HCEC 1CT (cell line): ENCODE results near the gene URB2.
A peak's percentile ranks its signal among the peaks of the same experiment; 100 is the strongest.
"Not testable (repeated sequence)": the region's sequence is repeated elsewhere in the genome, so short reads cannot be mapped to it uniquely, and the experiment has no call there.

Source experiments
- DNase-seq: peaks from one replicate; pipeline ENCODE4 v3.0.0-alpha.2; 2017

Gene URB2

DNA sequence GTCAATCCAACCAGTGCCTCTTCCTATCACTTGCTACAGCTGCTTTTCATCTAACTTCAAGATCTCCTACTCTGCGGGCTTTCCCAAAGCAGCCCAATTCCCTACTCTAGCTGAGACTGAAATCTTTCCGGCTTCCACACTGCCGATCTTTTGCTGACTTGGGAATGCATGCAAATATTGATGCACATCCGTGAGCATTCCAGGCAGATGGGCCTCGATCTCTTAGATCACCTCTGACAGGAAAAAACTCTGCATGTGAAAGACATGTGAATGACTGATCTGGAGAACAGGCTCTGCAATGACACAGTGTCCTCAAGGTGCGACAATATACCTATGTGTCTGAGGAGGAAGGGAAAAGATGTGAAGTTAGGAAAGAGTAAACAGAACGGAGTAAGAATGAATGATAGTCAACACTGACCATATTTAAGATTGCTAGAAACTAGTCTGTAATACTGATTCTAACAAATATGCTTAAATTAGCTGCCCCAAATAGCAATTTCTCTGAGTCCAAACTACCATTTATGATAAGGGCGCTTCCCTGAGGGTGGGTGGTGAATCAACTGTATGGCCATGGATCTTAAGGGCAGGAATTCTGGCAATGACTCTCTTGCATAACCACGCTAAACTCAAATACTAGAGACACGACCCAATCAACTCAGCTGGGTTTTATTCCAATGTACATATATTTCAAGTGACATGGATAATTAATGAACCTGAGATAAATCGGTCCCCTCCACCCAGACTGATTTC, 8.5 kb upstream of the URB2 start:
- DNase-seq, result no peak

DNA sequence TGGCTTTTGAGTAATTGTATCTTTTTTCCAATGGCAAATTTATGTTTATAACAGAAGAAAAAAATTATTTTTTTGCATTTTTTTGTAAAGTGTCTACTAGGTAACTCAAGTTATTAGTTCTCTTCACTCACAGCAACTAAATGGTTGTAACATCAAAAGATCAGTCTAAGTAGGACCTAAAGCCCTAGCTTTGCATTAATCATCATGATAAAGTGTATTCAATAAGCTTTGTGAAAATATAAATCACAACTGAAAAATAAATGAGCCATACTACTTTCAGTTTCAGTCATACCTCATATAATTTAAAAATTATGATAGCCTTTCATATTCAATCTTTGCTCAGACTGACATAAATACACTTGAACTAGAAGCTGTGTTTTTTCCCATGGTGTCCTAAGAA, 7.0 kb upstream of the URB2 start:
- no peak for DNase-seq

DNA sequence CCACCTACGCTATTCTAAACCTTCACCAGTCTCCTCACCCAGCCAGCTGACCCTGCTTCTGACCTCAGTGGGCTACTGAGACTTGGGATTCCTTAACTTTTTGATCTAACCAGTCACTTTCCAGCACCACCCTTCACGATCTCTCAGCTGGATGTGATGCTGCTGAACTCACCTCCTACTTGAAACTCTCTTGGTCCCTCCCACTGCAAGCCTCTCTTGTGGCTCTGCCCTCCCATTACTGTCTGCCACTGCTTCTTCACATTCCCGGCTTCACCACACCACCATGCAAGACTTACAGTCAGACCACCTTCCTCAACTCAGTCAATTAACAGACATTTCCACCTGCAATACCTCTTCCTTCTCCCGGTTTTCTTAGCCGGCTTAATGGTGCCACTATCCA, 6.4 kb upstream of the URB2 start:
- no peak for DNase-seq

DNA sequence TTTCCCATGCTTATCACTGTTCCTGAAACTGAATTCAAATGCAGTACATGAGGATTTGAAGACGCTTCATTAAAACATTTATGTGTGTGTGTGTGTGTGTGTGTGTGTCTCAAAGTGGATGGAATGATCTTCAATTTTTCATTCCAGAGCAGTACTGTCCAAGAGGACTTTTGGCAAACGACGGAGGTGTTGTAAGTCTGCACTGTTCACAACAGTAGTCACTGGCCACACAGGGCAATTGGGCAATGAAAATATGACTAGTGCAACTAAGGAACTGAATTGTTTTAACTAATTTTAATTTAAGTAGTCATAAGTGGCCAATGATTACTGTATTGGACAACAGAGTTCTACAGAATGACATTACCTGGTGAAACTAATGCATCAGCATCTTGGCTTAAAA, 5.2 kb upstream of the URB2 start:
- peak; percentile 73 for DNase-seq

DNA sequence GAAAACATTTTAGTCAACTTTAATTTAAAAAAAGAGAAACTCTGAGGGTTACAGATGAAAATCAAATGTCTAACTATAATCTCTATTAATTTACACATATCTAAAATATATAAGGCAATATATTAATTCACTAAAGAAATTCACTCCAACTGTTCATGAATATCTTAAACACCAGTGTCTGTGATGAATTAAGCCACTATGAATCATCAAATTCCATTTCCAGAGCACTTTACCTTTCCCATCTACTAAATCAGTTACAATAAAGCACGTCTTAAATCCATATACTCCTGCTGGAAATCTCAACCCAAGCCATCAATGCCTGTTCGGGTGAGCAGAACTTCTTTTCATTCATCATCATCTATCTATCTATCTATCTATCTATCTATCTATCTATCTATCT, 4.4 kb upstream of the URB2 start:
- peak; percentile 12 for DNase-seq

DNA sequence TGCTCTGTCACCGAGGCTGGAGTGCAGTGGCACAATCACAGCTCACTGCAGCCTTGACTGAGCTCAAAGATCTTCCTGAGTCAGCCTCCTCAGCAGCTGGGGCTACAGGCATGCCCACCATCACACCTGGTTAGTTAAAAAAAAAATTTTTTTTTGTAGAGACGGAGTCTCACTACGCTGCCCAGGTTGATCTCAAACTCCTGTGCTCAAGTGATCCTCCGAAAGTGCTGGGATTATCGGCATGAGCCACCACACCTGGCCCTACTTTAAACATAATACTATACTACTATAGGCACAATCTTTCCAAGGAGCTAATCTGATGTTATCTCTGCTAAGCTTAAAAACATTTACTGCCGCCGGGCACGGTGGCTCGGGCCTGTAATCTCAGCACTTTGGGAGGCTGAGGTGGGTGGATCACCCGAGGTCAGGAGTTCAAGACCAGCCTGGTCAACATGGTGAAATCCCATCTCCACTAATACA, 3.4 kb upstream of the URB2 start:
- DNase-seq, result not testable (repeated sequence)

DNA sequence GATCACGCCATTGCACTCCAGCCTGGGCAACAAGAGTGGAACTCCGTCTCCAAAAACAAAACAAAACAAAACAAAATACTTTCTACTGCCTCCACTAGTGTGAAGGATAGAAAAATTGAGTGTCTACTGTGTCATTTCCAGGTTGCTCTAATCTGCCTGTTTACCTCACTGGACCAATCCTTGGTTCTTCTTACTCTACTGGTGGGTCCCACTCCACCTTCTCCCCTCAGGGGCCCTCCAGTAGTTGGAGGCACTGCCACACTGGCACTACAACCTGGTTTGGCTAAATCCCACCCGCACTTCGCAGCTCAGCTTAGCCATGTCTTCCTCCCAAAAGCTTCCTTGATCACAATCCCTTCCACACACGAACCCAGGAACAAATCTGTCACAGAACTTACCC, 2.8 kb upstream of the URB2 start:
- DNase-seq, result no peak

DNA sequence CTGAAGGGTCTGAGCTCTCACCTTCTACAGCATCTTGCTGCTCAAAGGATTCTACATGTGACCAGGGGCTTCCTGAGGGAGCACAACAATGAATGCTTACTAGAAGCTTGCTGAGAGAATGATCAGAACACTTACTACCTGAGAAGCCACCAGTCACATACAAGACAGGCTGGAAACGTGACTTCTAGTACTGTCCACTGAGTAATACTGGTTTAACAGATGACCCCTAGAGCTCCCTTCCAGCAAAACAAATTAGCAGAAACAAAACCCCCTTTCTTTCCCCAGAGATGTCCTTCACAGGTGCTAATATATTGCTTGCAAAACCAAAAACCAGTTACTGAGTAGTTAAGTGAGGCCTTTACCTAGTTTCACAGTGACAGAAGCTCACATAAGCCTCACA, 2.2 kb upstream of the URB2 start:
- no peak for DNase-seq

DNA sequence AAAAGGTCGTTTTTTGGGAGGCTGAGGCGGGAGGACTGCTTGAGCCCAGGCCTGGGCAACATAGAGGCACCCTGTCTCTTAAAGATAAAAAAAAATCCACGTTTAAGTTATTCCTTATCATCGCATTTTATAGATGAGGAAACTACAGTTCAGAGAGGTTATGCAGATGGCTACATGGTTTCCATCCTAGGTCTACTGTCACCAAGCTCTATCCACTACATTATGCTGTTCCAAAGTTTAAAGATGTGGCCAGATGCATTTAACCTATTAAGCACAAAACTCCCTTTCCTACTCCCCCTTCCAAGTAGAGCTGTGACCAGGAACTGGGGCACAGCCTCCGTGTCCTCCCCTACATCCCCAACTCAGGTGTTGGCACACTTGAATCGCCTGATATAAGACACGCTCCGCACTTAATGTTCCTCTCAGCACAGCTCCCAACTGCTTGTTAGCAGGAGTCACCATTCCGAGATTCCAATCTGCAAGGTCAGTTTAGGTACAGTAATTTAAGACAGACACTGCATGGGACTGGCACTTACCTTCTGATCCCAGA, 1.5 kb upstream of the URB2 start:
- no peak for DNase-seq

DNA sequence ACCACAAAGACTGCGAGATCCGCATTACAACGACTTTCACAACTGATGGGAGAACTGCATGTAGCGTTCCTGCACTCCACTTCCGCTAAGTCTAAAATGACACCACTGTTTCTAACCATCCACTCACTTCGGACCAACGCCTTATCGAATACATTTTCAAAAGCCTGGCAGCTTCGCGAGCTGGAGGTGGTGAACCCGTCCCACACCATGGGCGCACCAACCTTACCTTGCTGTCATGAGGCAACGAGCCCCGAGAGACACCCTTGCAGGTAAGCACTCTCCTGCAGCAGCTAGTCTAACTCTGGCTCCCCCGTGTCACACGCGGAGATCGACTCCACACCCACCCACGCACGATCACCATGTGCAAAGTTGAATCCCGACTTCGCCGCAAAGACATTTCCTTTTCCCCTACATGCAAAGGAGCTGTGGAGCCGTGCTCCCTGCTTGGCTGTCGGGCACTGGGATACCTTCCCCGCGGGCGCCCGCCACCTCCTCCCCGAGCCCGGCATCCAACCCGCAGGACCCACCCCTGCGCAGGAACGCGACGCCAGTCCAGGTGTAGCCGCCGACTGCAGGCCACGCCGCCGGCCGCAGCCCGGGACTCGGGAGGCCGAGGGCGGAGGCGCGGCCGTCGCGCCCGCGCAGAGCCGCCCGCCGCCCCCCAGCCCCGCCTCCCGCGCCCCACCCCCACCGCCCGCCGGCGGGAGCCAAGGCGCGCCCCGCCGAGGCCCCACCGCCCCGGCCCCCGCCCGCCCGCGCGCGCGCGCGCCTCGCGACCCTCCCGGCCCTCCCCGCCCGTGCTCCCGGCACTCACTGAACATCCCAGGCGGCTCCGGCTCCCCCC, 754 bp upstream of the URB2 start:
- DNase-seq, result peak; percentile 34

DNA sequence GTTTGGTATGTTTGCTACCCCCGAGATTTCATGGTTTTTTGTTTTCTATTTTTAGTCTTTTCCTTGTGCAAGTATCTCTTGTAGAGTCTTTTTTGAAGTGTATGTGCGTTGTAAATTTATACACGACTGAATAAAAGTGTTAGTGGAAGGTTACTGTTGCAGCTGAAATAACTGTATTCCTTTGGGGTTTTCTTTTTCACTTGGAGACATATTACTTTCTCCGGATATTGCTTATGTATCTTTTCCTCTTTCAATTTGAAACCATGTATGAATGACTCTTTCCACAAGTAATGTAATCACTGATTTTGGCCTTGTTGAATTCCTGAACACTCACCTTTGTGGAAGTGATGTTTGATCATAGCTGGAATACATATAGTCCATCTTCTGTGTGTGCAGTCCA, 956 bp downstream of the URB2 start:
- DNase-seq, result no peak

DNA sequence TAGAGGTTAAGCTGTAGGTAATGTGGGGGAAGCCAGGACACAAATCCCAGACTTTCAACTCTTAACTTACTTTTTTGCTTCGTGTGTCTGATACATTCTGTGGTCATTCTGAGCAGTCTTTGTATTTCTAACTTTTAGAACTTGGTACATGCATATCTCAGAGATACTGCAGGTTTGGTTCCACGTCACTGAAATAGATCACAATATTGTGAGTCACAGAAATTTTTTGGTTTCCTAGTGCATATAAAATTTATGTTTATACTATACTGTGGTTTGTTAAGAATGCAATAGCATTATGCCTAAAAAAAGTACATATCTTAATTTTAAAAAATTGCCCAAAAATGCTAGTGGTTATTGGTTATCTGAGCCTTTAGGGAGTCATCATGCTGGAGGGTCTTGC, 3.2 kb downstream of the URB2 start:
- peak; percentile 67 for DNase-seq

DNA sequence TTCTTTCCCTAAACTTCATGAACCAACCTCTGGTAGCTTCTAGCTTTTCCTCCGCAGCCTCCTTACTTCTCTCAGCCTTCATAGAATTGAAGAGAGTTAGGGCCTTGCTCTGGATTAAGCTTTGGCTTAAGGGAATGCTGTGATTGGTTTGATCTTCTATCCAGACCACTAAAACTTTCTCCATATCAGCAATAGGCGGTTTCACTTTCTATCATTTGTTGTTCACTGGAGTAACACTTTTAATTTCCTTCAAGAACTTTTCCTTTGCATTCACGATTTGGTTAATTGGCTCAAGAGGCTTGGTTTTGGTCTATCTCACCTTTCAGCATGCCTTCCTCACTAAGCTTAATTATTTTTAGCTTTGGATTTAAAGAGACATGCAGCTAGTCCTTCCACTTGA, 5.1 kb downstream of the URB2 start:
- DNase-seq, result no peak

DNA sequence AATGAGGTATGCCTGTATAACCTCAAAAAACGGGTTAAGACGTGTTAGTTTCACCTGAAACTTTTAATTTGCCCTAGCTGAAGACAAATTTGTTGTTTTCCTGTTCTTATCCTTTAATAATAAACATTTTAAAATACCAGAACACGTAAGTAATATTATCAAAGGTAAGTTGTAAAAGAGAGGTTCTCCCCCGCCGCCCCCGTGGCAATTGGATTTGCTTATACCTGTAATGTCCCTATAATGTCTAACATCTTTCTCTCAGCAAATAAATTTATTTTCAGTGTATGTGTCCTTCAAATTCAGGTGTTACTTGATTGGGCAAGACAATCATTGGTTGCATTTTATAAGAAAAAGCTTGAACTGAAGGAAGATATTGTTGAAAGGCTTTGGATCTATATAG, 5.9 kb downstream of the URB2 start:
- DNase-seq, result no peak

DNA sequence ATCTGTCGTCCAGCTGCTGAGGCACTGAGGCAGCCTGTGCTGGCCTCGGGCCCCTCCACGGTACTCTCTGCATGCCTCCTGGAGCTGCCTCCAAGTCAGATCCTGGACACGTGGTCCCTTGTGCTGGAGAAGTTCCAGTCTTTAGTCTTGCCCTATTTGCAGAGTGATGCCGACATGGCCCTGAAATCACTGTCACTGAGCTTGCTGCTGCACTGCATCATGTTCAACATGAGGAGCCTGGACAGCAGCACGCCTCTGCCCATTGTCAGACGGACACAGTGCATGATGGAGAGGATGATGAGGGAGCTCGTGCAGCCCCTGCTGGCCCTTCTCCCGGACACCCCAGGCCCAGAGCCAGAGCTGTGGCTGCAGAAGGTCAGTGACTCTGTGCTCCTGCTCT, 10.0 kb downstream of the URB2 start:
- no peak for DNase-seq

DNA sequence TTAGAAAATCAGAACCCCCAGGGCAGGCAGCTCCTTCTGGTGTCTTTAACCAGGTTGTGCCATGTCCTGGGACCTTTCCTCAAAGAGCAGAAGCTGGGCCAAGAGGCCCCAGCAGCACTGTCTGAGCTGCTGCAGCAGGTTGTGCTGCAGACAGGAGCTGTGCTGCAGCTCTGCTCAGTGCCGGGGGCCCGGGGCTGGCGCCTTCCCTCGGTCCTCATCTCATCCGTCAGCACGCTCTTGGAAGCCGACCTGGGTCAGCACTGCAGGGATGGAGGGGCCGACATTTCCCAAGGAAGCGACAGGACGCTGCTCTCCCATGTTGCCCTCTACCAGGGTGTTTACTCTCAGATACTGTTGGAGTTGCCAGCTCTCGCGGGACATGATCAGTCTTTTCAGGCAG, 11.7 kb downstream of the URB2 start:
- DNase-seq, result no peak

DNA sequence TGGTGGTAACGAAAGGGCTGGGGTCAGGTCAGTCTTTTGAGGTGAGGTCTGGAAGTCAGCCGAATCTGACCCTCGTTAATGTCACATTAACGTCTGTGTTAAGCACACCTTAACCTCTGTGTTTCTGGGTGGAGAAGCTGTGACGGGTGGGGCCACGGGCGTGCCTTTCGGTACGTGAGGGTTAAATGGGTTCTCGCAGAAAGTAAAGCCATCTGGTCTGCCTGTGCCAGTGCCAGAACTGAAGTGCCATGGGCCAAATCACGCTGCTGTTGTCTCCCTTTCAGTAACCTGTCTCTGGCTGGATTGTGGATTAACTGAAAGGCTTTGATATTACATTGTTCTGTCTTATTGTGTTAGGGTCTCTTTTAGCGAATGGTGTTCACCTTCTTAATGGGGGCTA, 14.4 kb downstream of the URB2 start:
- DNase-seq, result no peak

DNA sequence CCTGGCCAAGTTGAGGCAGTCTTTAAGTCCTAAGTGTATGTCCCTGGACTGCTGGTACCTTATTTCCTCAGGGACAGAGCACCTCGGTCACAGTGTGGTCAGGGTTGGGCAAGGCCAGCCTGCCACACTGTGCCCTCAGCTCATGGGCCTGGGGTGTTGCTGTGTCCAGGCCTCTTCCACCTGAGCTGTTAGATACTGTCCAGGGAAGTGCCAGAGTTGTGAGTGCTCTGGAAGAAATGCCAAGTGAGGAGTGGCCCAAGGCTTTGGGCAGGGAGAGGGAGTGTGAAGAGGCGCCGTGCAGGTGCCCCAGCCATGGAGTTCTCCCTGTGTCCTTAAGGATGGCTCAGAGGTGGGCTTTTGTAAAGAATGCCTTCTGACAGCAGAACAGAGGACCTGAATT, 15.3 kb downstream of the URB2 start:
- DNase-seq, result no peak

DNA sequence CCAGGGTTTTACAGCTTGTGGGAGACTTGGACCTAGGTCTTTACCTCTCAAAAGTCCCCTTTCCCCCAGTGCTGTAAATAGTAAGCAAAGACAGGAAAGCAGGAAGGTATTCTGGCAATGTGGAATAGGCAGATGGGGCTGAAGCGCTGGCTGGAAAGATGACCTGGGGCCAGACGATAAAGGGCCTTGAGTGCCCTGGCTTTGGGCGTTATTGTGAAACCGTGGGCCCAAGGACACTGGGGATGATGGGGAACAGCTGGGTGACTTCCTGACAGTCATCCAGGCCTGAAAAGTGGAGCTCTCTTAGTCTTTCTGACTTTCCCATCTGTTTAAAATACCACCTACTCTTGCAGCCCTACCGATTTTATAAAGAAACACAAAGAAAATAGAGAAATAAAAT, 16.3 kb downstream of the URB2 start:
- DNase-seq, result no peak

DNA sequence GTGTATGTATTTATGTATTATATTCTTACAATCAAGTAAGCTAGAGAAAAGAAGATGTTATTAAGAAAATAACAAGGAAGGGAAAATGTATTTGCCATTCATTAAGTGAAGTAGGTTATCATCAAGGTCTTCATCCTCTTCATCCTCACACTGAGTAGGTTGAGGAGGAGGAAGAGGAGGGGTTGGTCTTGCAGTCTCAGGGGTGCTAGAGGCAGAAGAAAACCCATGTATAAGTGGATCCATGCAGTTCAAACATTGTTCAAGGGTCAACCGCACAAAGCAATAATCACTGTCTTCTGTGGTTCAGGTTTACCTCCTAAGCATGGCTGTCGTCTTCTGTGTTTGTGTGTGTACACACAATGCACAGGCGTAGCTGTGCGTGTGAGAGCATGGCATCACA, 16.9 kb downstream of the URB2 start:
- DNase-seq, result no peak

DNA sequence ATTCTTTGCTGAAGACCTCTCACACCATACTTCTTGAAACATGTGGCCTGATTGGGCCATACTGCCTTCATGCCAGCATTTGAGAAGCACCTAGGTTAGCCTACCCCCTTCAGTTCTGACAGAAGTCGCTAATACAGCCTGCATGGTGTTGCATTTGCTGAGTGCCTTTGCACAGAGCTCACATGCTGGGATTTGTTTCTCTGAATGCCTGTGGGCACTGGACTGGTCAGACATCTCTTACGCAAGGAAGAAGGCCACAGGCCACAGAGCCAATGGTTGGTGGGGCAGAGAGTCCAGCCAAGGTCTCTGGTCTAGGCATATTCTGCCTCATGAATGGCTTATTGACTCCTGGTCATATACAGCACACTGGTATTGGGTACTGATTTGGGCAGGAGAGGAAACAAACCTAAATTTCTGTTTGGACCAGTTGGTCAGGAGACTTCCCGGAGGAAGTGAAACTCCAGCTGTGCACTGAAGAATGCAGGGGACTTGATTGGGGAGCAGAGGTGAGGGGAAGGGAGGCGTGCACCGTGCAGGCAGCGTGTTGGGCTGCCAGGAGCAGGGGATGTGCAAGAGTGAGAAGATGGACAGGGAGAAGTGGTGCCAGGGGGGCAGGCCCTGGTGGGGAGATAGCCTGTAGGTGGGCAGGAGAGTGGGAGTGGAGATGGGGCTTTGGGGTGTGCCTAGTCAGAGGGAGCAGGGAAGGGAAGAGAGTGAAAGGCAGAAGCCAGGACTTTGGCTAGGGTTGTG, 18.1 kb downstream of the URB2 start:
- DNase-seq, result no peak

DNA sequence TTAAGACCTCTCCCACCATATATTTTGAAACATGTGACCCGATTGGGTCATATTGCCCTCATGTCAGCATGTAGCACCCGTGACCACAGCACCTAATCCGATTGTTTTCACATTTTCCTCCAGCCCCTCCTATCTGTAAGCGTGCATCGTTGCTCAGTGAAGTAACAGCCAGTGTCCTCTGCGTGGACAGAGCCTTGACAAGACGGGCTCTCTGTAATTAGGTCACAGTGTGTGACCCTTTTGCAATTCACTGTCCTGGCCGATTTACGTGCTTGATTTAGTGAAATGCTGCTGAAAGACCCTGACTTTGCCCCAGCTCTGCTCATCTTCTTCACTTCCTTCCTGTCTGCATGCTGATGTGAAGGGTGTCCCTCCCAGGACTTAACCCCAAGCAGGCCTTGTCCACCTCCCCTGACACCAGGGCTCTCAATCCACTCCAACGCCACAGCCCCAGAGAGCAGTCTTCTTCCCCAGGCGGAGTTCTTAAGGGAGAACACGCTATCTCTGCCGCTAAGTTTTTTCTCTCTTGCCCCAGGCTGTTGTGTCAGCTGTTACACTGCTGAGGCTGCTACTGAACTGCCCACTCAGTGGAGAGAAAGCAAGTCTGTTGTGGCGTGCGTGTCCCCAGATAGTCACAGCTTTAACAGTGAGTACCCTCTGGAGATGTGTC, 19.4 kb downstream of the URB2 start:
- DNase-seq, result no peak

DNA sequence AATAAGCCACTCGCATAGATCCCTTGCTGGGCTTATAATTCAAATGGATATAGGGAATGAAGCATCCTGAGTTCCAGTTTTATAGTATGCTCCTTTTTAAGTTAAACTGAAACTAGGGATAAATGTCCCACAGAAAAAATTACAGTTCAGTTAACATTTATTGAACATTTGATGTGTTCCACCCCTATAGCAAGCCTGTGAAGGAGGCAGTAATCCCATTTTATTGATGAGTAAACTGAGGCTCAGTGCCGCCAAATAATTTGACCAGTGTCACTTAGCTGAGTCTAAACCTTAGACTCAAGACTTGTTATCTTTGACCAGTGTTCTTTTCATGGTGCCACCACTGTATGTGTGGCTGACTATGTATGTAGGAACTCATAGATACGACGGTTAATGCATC, 22.4 kb downstream of the URB2 start:
- DNase-seq, result no peak
